Memory B cell (primary cell): Measurements from ENCODE around the gene FNDC5.

ENCODE experiments used
- ATAC-seq: fragments of 150-1000 bp; cut with Tn5 transposase; 2 replicates; pipeline ENCODE4 v1.10.0; 2021; ENCODE audit warnings: low read depth, mild to moderate bottlenecking, moderate library complexity
- DNase-seq, 2 donors: peaks; one replicate each; pipeline ENCODE4 v3.0.0; 2022; ENCODE audit warnings: low spot score in 2 of 2
- H3K27ac Mint-ChIP-seq: one replicate; pipeline ENCODE4 v1.8.0; 2022; ENCODE audit warnings: mild to moderate bottlenecking, moderate library complexity, mixed read lengths
- H3K27me3 Mint-ChIP-seq: one replicate; pipeline ENCODE4 v1.8.0; 2022; ENCODE audit warnings: mixed read lengths
- H3K36me3 Mint-ChIP-seq: one replicate; pipeline ENCODE4 v1.8.0; 2022; ENCODE audit warnings: mild to moderate bottlenecking, mixed read lengths
- H3K4me1 Mint-ChIP-seq: one replicate; pipeline ENCODE4 v1.8.0; 2022; ENCODE audit warnings: mixed read lengths
- H3K4me3 Mint-ChIP-seq: one replicate; pipeline ENCODE4 v1.8.0; 2022; ENCODE audit warnings: mild to moderate bottlenecking, moderate library complexity, mixed read lengths
- H3K9me3 Mint-ChIP-seq: one replicate; pipeline ENCODE4 v1.8.0; 2022; ENCODE audit warnings: mixed read lengths

FNDC5 gene

GRCh38 chr1:32900956-32901822, 30.5 kb upstream of the FNDC5 start, which contains the start of gene TMEM54:
TMEM54 (minus strand) TSS chr1:32901389; CDS start chr1:32901238, 151 bp downstream.
- peaks cover 5% of the 10 kb centered on the region for H3K4me1 Mint-ChIP-seq
- peak in 1 of 2 donors; percentile 34 for DNase-seq
- H3K27me3 Mint-ChIP-seq = peaks cover 23% of the 10 kb centered on the region
- no peaks in the 10 kb centered on the region for H3K9me3 Mint-ChIP-seq
- H3K4me3 Mint-ChIP-seq = peak within 1 kb of the TSS; percentile 82
- no peak within 1 kb of the TSS for H3K27ac Mint-ChIP-seq
- ATAC-seq = peak; percentile 71
- no peaks in the 10 kb centered on the region for H3K36me3 Mint-ChIP-seq

GRCh38 chr1:32900371-32900955, 29.8 kb upstream of the FNDC5 start:
- no peaks in the 10 kb centered on the region for H3K36me3 Mint-ChIP-seq
- peaks cover 5% of the 10 kb centered on the region for H3K4me1 Mint-ChIP-seq
- no peak for ATAC-seq
- H3K27ac Mint-ChIP-seq = no peak overlapping the region
- H3K4me3 Mint-ChIP-seq = peak overlapping the region; percentile 75
- DNase-seq = no peak
- no peaks in the 10 kb centered on the region for H3K9me3 Mint-ChIP-seq
- H3K27me3 Mint-ChIP-seq = peaks cover 24% of the 10 kb centered on the region

- Mint-ChIP-seq H3K9me3 (no peaks in the 10 kb centered on the region), H3K36me3 (no peaks in the 10 kb centered on the region), H3K4me3 (no peak overlapping the region), H3K4me1 (peaks cover 5% of the 10 kb centered on the region), H3K27ac (no peak overlapping the region), H3K27me3 (peaks cover 24% of the 10 kb centered on the region)
- ATAC-seq = no peak
- no peak for DNase-seq
Observed at GRCh38 chr1:32899586-32900296, 29.0 kb upstream of the FNDC5 start.

GRCh38 chr1:32898958-32899357, 28.2 kb upstream of the FNDC5 start:
- H3K27me3 Mint-ChIP-seq = peaks cover 24% of the 10 kb centered on the region
- ATAC-seq (no peak), DNase-seq (no peak)
- H3K27ac Mint-ChIP-seq = no peak overlapping the region
- H3K4me3 Mint-ChIP-seq = no peak overlapping the region
- no peaks in the 10 kb centered on the region for H3K36me3 Mint-ChIP-seq
- peaks cover 5% of the 10 kb centered on the region for H3K4me1 Mint-ChIP-seq
- H3K9me3 Mint-ChIP-seq = no peaks in the 10 kb centered on the region

- Mint-ChIP-seq H3K4me1 (peaks cover 9% of the 10 kb centered on the region), H3K27me3 (peaks cover 22% of the 10 kb centered on the region), H3K36me3 (no peaks in the 10 kb centered on the region), H3K4me3 (no peak overlapping the region), H3K9me3 (no peaks in the 10 kb centered on the region), H3K27ac (no peak overlapping the region)
- ATAC-seq (no peak), DNase-seq (no peak)
Observed at GRCh38 chr1:32898056-32898455, 27.3 kb upstream of the FNDC5 start.

- peaks cover under 1% of the 10 kb centered on the region for H3K36me3 Mint-ChIP-seq
- ATAC-seq = no peak
- H3K4me3 Mint-ChIP-seq = no peak overlapping the region
- H3K27ac Mint-ChIP-seq = no peak overlapping the region
- DNase-seq = no peak
- H3K4me1 Mint-ChIP-seq = peaks cover 11% of the 10 kb centered on the region
- H3K9me3 Mint-ChIP-seq = no peaks in the 10 kb centered on the region
- H3K27me3 Mint-ChIP-seq = peaks cover 21% of the 10 kb centered on the region
Observed at GRCh38 chr1:32897082-32898049, 26.7 kb upstream of the FNDC5 start.

- Mint-ChIP-seq H3K4me1 (peaks cover 11% of the 10 kb centered on the region), H3K4me3 (no peak overlapping the region), H3K9me3 (no peaks in the 10 kb centered on the region), H3K27me3 (peaks cover 21% of the 10 kb centered on the region), H3K36me3 (peaks cover 2% of the 10 kb centered on the region), H3K27ac (no peak overlapping the region)
- no peak for DNase-seq
- no peak for ATAC-seq
Observed at GRCh38 chr1:32896451-32896850, 25.7 kb upstream of the FNDC5 start.

GRCh38 chr1:32895325-32896215, 24.9 kb upstream of the FNDC5 start:
- DNase-seq (no peak), ATAC-seq (no peak)
- H3K27ac Mint-ChIP-seq = no peak overlapping the region
- H3K27me3 Mint-ChIP-seq = peaks cover 25% of the 10 kb centered on the region
- no peak overlapping the region for H3K4me3 Mint-ChIP-seq
- peaks cover 2% of the 10 kb centered on the region for H3K36me3 Mint-ChIP-seq
- H3K9me3 Mint-ChIP-seq = no peaks in the 10 kb centered on the region
- peaks cover 8% of the 10 kb centered on the region for H3K4me1 Mint-ChIP-seq

- no peak overlapping the region for H3K27ac Mint-ChIP-seq
- H3K36me3 Mint-ChIP-seq = peaks cover 2% of the 10 kb centered on the region
- peaks cover 8% of the 10 kb centered on the region for H3K4me1 Mint-ChIP-seq
- H3K9me3 Mint-ChIP-seq = no peaks in the 10 kb centered on the region
- DNase-seq = no peak
- H3K4me3 Mint-ChIP-seq = no peak overlapping the region
- H3K27me3 Mint-ChIP-seq = peaks cover 30% of the 10 kb centered on the region
- ATAC-seq = no peak
Observed at GRCh38 chr1:32894681-32895080, 24.0 kb upstream of the FNDC5 start.

- ATAC-seq (no peak), DNase-seq (no peak)
- no peak overlapping the region for H3K27ac Mint-ChIP-seq
- peaks cover 2% of the 10 kb centered on the region for H3K36me3 Mint-ChIP-seq
- peaks cover 8% of the 10 kb centered on the region for H3K4me1 Mint-ChIP-seq
- peak overlapping the region; percentile 66 for H3K4me3 Mint-ChIP-seq
- H3K27me3 Mint-ChIP-seq = peaks cover 33% of the 10 kb centered on the region
- H3K9me3 Mint-ChIP-seq = no peaks in the 10 kb centered on the region
Observed at GRCh38 chr1:32894019-32894600, 23.4 kb upstream of the FNDC5 start.

GRCh38 chr1:32893198-32894018, 22.7 kb upstream of the FNDC5 start:
- H3K27me3 Mint-ChIP-seq = peaks cover 32% of the 10 kb centered on the region
- no peak overlapping the region for H3K27ac Mint-ChIP-seq
- peak; percentile 9 for ATAC-seq
- DNase-seq = no peak
- H3K36me3 Mint-ChIP-seq = peaks cover 2% of the 10 kb centered on the region
- H3K4me1 Mint-ChIP-seq = peaks cover 8% of the 10 kb centered on the region
- no peaks in the 10 kb centered on the region for H3K9me3 Mint-ChIP-seq
- H3K4me3 Mint-ChIP-seq = peak overlapping the region; percentile 71
